Neural cell (in vitro differentiated cells): Measurements from ENCODE around the gene LAMA5. TPM values are rescaled to one million over a fixed set of nuclear protein-coding genes. Genes with fewer than 3 reads are reported as not detected.

Experiments
- H2AFZ ChIP-seq: fragments of 200-600, 300-800 bp; sonication (generic), shearing (Covaris generic); 2 replicates; pipeline ENCODE4 v1.6.0; 2014; ENCODE audit warnings: low read depth, mild to moderate bottlenecking, antibody characterized with exemption, low read length, moderate library complexity
- H3F3A ChIP-seq: fragments of 200-600 bp; shearing (Covaris generic); 2 replicates; pipeline ENCODE4 v1.6.1; 2016; ENCODE audit warnings: mild to moderate bottlenecking, moderate library complexity, mixed read lengths, antibody characterized with exemption, low read length; ENCODE audit not compliant: insufficient read depth, poor library complexity, severe bottlenecking
- H3K27ac ChIP-seq: fragments of 200-600, 300-800 bp; sonication (generic), shearing (Covaris generic); 2 replicates; pipeline ENCODE4 v1.5.1; 2014; ENCODE audit warnings: mild to moderate bottlenecking, low read length, moderate library complexity
- H3K27me3 ChIP-seq: fragments of 300-800, 200-600 bp; sonication (generic), shearing (Covaris generic); 2 replicates; pipeline ENCODE4 v1.6.0; 2014; ENCODE audit warnings: mild to moderate bottlenecking, low read depth, low read length, moderate library complexity; ENCODE audit not compliant: insufficient read depth
- H3K36me3 ChIP-seq: fragments of 300-800, 200-600 bp; sonication (generic), shearing (Covaris generic); 2 replicates; pipeline ENCODE4 v1.5.1; 2014; ENCODE audit warnings: mild to moderate bottlenecking, antibody characterized with exemption, low read length, moderate library complexity; ENCODE audit not compliant: insufficient read depth
- H3K4me2 ChIP-seq: fragments of 300-800, 200-600 bp; sonication (generic), shearing (Covaris generic); 2 replicates; pipeline ENCODE4 v1.6.0; 2014; ENCODE audit warnings: mild to moderate bottlenecking, low read length
- H3K4me3 ChIP-seq: fragments of 300-800, 200-600 bp; sonication (generic), shearing (Covaris generic); 2 replicates; pipeline ENCODE4 v1.5.1; 2014; ENCODE audit warnings: mild to moderate bottlenecking, low read length, moderate library complexity
- H3K79me2 ChIP-seq: fragments of 200-600 bp; shearing (Covaris generic); replicated peaks from 2 replicates; pipeline ENCODE4 v1.6.0; 2014; ENCODE audit warnings: mild to moderate bottlenecking, low read length, moderate library complexity; ENCODE audit not compliant: insufficient read depth
- H3K9ac ChIP-seq: fragments of 300-800, 200-600 bp; sonication (generic), shearing (Covaris generic); 2 replicates; pipeline ENCODE4 v1.6.1; 2016; ENCODE audit warnings: mild to moderate bottlenecking, low read length, mixed read lengths
- H3K9me2 ChIP-seq: fragments of 200-600 bp; shearing (Covaris generic); 2 replicates; pipeline ENCODE4 v1.6.1; 2016; ENCODE audit warnings: mild to moderate bottlenecking, low read length, mixed read lengths; ENCODE audit not compliant: insufficient read depth
- H3K9me3 ChIP-seq: fragments of 200-600, 300-800 bp; sonication (generic), shearing (Covaris generic); 2 replicates; pipeline ENCODE4 v1.6.1; 2016; ENCODE audit warnings: mild to moderate bottlenecking, mixed run types, low read length, moderate library complexity, mixed read lengths
- H4K20me1 ChIP-seq: fragments of 200-600 bp; shearing (Covaris generic); 2 replicates; pipeline ENCODE4 v1.6.1; 2016; ENCODE audit warnings: mild to moderate bottlenecking, mixed run types; ENCODE audit not compliant: insufficient read depth
- CTCF ChIP-seq: fragments of 450-650 bp; IDR thresholded peaks from 2 replicates; pipeline ENCODE4 v1.5.1; 2014; ENCODE audit warnings: antibody characterized with exemption, mild to moderate bottlenecking, moderate library complexity; ENCODE audit not compliant: poor library complexity, severe bottlenecking
- EP300 ChIP-seq: fragments of 450-650 bp; conservative IDR thresholded peaks from 2 replicates; pipeline ENCODE4 v1.6.1; 2014; ENCODE audit warnings: antibody characterized with exemption, mild to moderate bottlenecking, moderate library complexity; ENCODE audit not compliant: poor library complexity, severe bottlenecking
- EZH2 ChIP-seq: fragments of 200-600, 300-800 bp; shearing (Covaris generic), sonication (generic); IDR thresholded peaks from 2 replicates; pipeline ENCODE4 v1.6.1; 2014; ENCODE audit warnings: antibody characterized with exemption, low read length, borderline replicate concordance, mild to moderate bottlenecking; ENCODE audit not compliant: insufficient read depth, poor library complexity, severe bottlenecking
- MXI1 ChIP-seq: fragments of 450-650 bp; conservative IDR thresholded peaks from 2 replicates; pipeline ENCODE4 v1.6.1; 2014; ENCODE audit warnings: antibody characterized with exemption, mild to moderate bottlenecking; ENCODE audit not compliant: poor library complexity, severe bottlenecking
- POLR2AphosphoS5 ChIP-seq: IDR thresholded peaks from 2 replicates; pipeline ENCODE4 v1.6.1; 2012
- RAD21 ChIP-seq: fragments of 450-650 bp; conservative IDR thresholded peaks from 2 replicates; pipeline ENCODE4 v1.6.1; 2014; ENCODE audit warnings: antibody characterized with exemption, mild to moderate bottlenecking, moderate library complexity
- SMC3 ChIP-seq: fragments of 450-650 bp; conservative IDR thresholded peaks from 2 replicates; pipeline ENCODE4 v1.6.1; 2014; ENCODE audit warnings: antibody characterized with exemption, mild to moderate bottlenecking, moderate library complexity; ENCODE audit not compliant: poor library complexity
- TAF1 ChIP-seq: IDR thresholded peaks from 2 replicates; pipeline ENCODE4 v1.6.1; 2012; ENCODE audit warnings: low read depth
- polyA plus RNA-seq: library from polyadenylated mRNA; depleted of rRNA; stranded (reverse); fragments of >200 nt; gene quantifications from 2 replicates; pipeline ENCODE4 v1.2.3, GENCODE V29; 2014
- TF ChIP-seq, protein P1 (sequence below): IDR thresholded peaks from 2 replicates; pipeline ENCODE4 v1.6.1; 2012; ENCODE audit warnings: borderline replicate concordance

The LAMA5 gene
- polyA plus RNA-seq, 1 donor from 2014 or later = 27.2 TPM

DNA sequence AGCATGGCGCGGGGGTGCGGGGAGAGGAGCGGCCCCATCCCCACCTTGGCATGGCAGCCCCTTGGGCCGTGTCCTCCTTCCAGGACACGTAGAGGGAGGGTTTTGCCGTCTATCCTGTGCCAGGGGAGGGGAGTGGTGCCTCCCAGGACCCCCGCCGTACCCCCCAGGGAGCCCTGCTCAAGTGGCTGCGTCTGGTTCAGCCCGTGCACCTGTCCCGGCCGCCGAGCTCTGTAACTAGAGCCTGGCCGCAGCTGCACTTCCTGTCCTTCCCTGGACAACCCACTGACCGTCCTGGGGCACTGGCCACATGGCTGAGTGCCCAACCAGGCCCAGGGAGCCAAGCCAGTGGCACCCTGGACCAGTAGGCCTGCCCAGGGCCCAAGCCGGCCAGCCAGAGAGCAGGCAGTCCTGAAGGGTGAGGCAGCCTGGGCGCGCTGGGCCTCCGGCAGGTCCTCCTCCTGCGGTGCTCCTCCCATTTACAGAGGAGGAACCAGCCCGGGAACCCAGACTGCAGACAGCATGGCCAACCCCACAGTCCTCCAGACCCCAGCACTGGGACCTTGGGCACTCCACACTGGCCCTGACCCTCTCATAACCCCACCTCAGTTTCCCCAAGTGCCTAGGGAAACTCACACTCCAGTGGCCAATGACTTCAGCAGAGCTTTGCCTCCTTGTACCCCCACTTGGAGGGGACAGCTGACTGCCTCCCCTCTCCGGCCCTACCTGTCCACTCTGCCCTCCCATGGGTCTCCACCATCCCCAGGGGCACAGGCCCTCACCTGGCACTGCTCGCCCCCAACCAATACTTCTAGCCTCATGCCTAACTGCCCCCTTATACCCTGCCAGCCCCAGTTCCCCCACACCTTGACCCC lies 8.7 kb downstream of the LAMA5 start:
- Histone ChIP-seq H3K9me3 (no peaks in the 10 kb centered on the region), H3K27me3 (no peaks in the 10 kb centered on the region), H3K4me3 (no peak overlapping the region)

DNA sequence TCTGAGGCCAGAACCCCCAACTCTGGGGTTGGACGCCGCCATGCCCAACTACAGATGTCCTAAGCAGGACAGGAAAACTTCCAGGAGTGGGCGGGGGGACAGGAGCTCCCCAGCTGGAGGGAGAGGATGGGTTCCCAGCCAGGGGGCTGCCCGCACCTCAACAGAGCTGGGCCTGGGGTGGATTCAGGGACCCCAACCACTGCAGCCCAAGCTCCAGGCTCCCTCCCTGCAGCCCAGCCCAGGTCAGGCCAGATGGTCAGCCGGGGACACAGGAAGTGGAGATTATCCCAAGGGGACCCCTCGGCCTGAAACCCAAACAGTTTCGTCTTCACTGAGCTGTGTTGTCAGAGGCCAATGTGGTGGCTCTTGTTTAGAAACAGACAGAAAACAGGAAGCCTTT lies 9.4 kb downstream of the LAMA5 start:
- Histone ChIP-seq H4K20me1 (no peaks in the 10 kb centered on the region), H3K9me3 (no peaks in the 10 kb centered on the region), H3F3A (no peaks in the 10 kb centered on the region), H3K27me3 (no peaks in the 10 kb centered on the region), H2AFZ (no peak overlapping the region), H3K9ac (no peak overlapping the region), H3K4me2 (no peak overlapping the region), H3K9me2 (no peaks in the 10 kb centered on the region), H3K4me3 (no peak overlapping the region), H3K79me2 (no peaks in the 10 kb centered on the region), H3K36me3 (no peaks in the 10 kb centered on the region), H3K27ac (no peak overlapping the region)
- TF ChIP-seq CTCF (no peak), TAF1 (no peak), EZH2 (no peak), MXI1 (no peak), POLR2AphosphoS5 (no peak), SMC3 (no peak)
- TF ChIP-seq, protein P1, sequence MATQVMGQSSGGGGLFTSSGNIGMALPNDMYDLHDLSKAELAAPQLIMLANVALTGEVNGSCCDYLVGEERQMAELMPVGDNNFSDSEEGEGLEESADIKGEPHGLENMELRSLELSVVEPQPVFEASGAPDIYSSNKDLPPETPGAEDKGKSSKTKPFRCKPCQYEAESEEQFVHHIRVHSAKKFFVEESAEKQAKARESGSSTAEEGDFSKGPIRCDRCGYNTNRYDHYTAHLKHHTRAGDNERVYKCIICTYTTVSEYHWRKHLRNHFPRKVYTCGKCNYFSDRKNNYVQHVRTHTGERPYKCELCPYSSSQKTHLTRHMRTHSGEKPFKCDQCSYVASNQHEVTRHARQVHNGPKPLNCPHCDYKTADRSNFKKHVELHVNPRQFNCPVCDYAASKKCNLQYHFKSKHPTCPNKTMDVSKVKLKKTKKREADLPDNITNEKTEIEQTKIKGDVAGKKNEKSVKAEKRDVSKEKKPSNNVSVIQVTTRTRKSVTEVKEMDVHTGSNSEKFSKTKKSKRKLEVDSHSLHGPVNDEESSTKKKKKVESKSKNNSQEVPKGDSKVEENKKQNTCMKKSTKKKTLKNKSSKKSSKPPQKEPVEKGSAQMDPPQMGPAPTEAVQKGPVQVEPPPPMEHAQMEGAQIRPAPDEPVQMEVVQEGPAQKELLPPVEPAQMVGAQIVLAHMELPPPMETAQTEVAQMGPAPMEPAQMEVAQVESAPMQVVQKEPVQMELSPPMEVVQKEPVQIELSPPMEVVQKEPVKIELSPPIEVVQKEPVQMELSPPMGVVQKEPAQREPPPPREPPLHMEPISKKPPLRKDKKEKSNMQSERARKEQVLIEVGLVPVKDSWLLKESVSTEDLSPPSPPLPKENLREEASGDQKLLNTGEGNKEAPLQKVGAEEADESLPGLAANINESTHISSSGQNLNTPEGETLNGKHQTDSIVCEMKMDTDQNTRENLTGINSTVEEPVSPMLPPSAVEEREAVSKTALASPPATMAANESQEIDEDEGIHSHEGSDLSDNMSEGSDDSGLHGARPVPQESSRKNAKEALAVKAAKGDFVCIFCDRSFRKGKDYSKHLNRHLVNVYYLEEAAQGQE = no peak

More for the DNA sequence above, 8.7 kb downstream of the LAMA5 start:
- H3K79me2 ChIP-seq = no peaks in the 10 kb centered on the region
- no peak overlapping the region for H3K4me2 ChIP-seq
- H3F3A ChIP-seq = no peaks in the 10 kb centered on the region
- H4K20me1 ChIP-seq = no peaks in the 10 kb centered on the region
- H3K27ac ChIP-seq = no peak overlapping the region
- H3K9ac ChIP-seq = no peak overlapping the region
- no peaks in the 10 kb centered on the region for H3K9me2 ChIP-seq
- H2AFZ ChIP-seq = no peak overlapping the region
- H3K36me3 ChIP-seq = no peaks in the 10 kb centered on the region
- no peak for TF ChIP-seq CTCF
- TF ChIP-seq POLR2AphosphoS5 = no peak
- TF ChIP-seq EZH2 = no peak
- no peak for TF ChIP-seq MXI1
- TF ChIP-seq, protein P1 = no peak
- no peak for TF ChIP-seq RAD21
- TF ChIP-seq SMC3 = no peak
- no peak for TF ChIP-seq TAF1
- no peak for TF ChIP-seq EP300
